ENCODE measurements around the gene PRKCA. TPM values are rescaled to one million over a fixed set of nuclear protein-coding genes. Genes with fewer than 3 reads are reported as not detected.
"Not testable (repeated sequence)": the region's sequence is repeated elsewhere in the genome, so short reads cannot be mapped to it uniquely, and the experiment has no call there.

PRKCA gene
- total and polyA plus RNA-seq, 2 of the 13 experiments (the other 11 are each of a cell fraction or from before 2014, with no cell fraction given), result 18.5 to 21.5 TPM

GRCh38 chr17:66399441-66399840 lies 97.0 kb downstream of the PRKCA start (continued):
- TF ChIP-seq GLMP (CRISPR knock-in tag; IDR thresholded peaks at IDR 0.05; ENCODE audit: borderline replicate concordance) (no peak), ZNF383 (CRISPR knock-in tag; IDR thresholded peaks at IDR 0.05; ENCODE audit: borderline replicate concordance) (no peak), ZNF34 (CRISPR knock-in tag; IDR thresholded peaks at IDR 0.05; ENCODE audit: borderline replicate concordance) (no peak)

- H3K27me3 ChIP-seq (ENCODE audit: control insufficient read depth in 1 of 2, insufficient read depth in 2 of 2, low read length in 2 of 2); H3K9me3 ChIP-seq (ENCODE audit: low read length); DNase-seq (ENCODE audit: low spot score); POLR2A ChIA-PET; in situ Hi-C loops (cut with HindIII; ENCODE audit: extremely low pct_ligation_motif_present, low pct_unique_long_range_greater_than_20kb); H3K27ac ChIP-seq (ENCODE audit: extremely low read length, insufficient read depth, low read length); H3K36me3 ChIP-seq (replicated peaks in 1 of 2; ENCODE audit: control insufficient read depth in 1 of 2, insufficient read depth in 2 of 2, low read length in 2 of 2); ATAC-seq; H4K20me1 ChIP-seq (ENCODE audit: insufficient read depth, low read length); BruUV-seq (replicated peaks); H3K4me2 ChIP-seq (ENCODE audit: low read depth, low read length); H3K9ac ChIP-seq (ENCODE audit: insufficient read depth, low read depth, low read length); CTCF ChIA-PET (ENCODE audit: low intra/inter-chr PET ratio, low total read pairs); H2AFZ ChIP-seq (ENCODE audit: low read length); FAIRE-seq; intact Hi-C loops (cut with micrococcal nuclease; ENCODE audit: unreplicated experiment); H3K4me3 ChIP-seq (replicated peaks in 1 of 3; ENCODE audit: insufficient read depth in 1 of 3, low read depth in 2 of 3, low read length in 3 of 3): not testable (repeated sequence)
- Histone ChIP-seq H3K4me1 (ENCODE audit: insufficient read depth, low read length) (peaks cover 21% of the 10 kb centered on the region), H3K79me2 (ENCODE audit: insufficient read depth, low read length) (peaks cover 52% of the 10 kb centered on the region)
- 98% methylated on average over 11 of the region's 11 CpGs for WGBS (ENCODE audit: low lambda C conversion rate)
These were observed 97.8 kb downstream of the PRKCA start for GRCh38 chr17:66400041-66400688.

- ChIA-PET CTCF (ENCODE audit: low intra/inter-chr PET ratio, low total read pairs) (no interaction called here), POLR2A (no interaction called here)
- no peaks in the 10 kb centered on the region for H4K20me1 ChIP-seq (ENCODE audit: insufficient read depth, low read length)
- peaks cover 51% of the 10 kb centered on the region for H3K79me2 ChIP-seq (ENCODE audit: insufficient read depth, low read length)
- no peak overlapping the region for H3K4me3 ChIP-seq (replicated peaks in 1 of 3; ENCODE audit: insufficient read depth in 1 of 3, low read depth in 2 of 3, low read length in 3 of 3)
- peaks cover 0 to 2% of the 10 kb centered on the region in 2 experiments; a peak in 1 of 5 replicates for H3K36me3 ChIP-seq (replicated peaks in 1 of 2; ENCODE audit: control insufficient read depth in 1 of 2, insufficient read depth in 2 of 2, low read length in 2 of 2)
- in situ Hi-C loops (cut with HindIII; ENCODE audit: extremely low pct_ligation_motif_present, low pct_unique_long_range_greater_than_20kb) (no loop called here), intact Hi-C loops (cut with micrococcal nuclease; ENCODE audit: unreplicated experiment) (no loop called here)
- H2AFZ ChIP-seq (ENCODE audit: low read length), result no peak overlapping the region
- BruUV-seq (replicated peaks), result no TSS peak
- H3K27ac ChIP-seq (ENCODE audit: extremely low read length, insufficient read depth, low read length), result no peak overlapping the region
- 0% methylated on average over 1 of the region's 1 CpG for WGBS (ENCODE audit: low lambda C conversion rate)
- no peak for ATAC-seq
- H3K4me1 ChIP-seq (ENCODE audit: insufficient read depth, low read length), result peaks cover 21% of the 10 kb centered on the region
- no peak overlapping the region for H3K4me2 ChIP-seq (ENCODE audit: low read depth, low read length)
- H3K9me3 ChIP-seq (ENCODE audit: low read length), result 0 out of 2 replicates have a peak, but pooled peaks cover 3% of the 10 kb centered on the region
- no peaks in the 10 kb centered on the region for H3K27me3 ChIP-seq (ENCODE audit: control insufficient read depth in 1 of 2, insufficient read depth in 2 of 2, low read length in 2 of 2)
- no peak overlapping the region for H3K9ac ChIP-seq (ENCODE audit: insufficient read depth, low read depth, low read length)
- DNase-seq (ENCODE audit: low spot score), result no peak
- FAIRE-seq, result no peak
- TF ChIP-seq GMEB1 (CRISPR knock-in tag; IDR thresholded peaks at IDR 0.05; ENCODE audit: borderline replicate concordance) (no peak), TAF1 (CRISPR knock-in tag; IDR thresholded peaks at IDR 0.05) (no peak), ZNF616 (CRISPR knock-in tag; IDR thresholded peaks at IDR 0.05; ENCODE audit: low read depth) (no peak), ZNF260 (CRISPR knock-in tag; IDR thresholded peaks at IDR 0.05; ENCODE audit: borderline replicate concordance, low read depth) (no peak), NFRKB (IDR thresholded peaks at IDR 0.05) (no peak), ZNF367 (CRISPR knock-in tag; IDR thresholded peaks at IDR 0.05; ENCODE audit: borderline replicate concordance) (no peak), ARID3A (IDR thresholded peaks at IDR 0.05; ENCODE audit: low read depth, low read length) (no peak)
These were observed 98.3 kb downstream of the PRKCA start for GRCh38 chr17:66400698-66401097.

All from HepG2 (cell line).